GM18505 (cell line): Measurements from ENCODE around the gene BOK.
"Not testable (repeated sequence)": the region's sequence is repeated elsewhere in the genome, so short reads cannot be mapped to it uniquely, and the experiment has no call there.

ENCODE experiments used
- ATAC-seq: cut with Tn5 transposase; IDR thresholded peaks from one replicate; pipeline ENCODE4 v1.9.1; 2021; ENCODE audit not compliant: unreplicated experiment
- POLR2A ChIP-seq: IDR thresholded peaks from 4 replicates; pipeline ENCODE4 v1.6.1; 2011; ENCODE audit warnings: borderline replicate concordance; ENCODE audit not compliant: insufficient read depth, insufficient read length; ENCODE audit errors: extremely low read depth

The BOK gene

GRCh38 chr2:241584436-241584835 lies 25.9 kb downstream of the BOK start:
- no peak for ATAC-seq
- TF ChIP-seq POLR2A = no peak

DNA sequence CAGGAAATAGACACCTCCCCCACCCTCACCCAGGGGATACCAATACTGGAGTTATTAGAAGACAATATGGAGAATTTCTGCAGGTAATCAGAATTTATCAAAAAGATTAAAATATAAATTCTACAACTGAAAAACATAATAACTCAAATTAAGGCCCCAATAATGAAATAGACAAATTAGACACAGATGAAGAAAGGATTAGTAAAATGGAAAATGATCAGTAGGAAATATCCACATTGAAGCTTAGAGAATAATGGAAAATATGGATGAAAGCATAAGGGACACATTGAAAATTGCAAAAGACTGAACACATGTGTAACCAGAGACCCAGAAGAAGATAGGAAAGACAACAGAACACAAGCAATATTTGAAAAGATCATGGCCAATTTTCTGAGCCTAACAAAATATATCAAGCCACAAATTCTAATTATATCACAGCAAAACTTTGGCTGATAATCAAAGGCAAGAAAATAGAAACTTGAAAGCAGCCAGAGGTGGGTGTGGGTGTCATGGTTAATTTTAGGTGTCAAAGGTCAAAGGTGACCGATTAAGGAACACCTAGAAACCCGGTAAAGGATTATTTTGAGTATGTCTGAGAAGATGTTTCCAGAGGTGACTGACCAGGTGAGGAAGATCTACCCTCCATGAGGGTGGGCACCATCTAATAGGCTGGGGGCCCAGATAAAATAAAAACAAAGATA lies 28.2 kb downstream of the BOK start:
- no peak for TF ChIP-seq POLR2A

GRCh38 chr2:241589863-241590262 lies 31.3 kb downstream of the BOK start:
- not testable (repeated sequence) for ATAC-seq

More for the DNA sequence above, 28.2 kb downstream of the BOK start:
- no peak for ATAC-seq

DNA sequence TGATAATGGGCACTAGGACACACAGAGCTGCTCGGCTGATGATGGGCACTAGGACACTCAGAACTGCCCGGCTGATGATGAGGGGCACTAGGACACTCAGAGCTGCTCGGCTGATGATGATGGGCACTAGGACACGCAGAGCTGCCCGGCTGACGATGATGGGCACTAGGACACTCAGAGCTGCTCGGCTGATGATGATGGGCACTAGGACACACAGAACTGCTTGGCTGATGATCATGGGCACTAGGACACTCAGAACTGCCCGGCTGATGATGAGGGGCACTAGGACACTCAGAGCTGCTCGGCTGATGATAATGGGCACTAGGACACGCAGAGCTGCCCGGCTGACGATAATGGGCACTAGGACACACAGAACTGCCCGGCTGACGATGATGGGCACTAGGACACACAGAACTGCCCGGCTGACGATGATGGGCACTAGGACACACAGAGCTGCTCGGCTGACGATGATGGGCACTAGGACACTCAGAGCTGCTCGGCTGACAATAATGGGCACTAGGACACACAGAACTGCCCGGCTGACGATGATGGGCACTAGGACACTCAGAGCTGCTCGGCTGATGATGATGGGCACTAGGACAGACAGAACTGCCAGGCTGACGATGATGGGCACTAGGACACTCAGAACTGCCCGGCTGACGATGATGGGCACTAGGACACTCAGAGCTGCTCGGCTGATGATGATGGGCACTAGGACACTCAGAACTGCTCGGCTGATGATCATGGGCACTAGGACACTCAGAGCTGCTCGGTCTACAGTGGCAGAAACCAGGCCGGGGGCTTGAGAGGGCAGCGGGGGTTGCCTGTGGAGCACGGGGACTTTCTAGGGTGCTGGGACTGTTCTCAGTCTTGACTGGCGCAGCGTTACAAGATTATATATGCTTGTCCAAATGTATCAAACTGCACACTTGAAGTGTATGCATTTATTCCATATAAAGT lies 32.2 kb downstream of the BOK start:
- ATAC-seq = not testable (repeated sequence)

DNA sequence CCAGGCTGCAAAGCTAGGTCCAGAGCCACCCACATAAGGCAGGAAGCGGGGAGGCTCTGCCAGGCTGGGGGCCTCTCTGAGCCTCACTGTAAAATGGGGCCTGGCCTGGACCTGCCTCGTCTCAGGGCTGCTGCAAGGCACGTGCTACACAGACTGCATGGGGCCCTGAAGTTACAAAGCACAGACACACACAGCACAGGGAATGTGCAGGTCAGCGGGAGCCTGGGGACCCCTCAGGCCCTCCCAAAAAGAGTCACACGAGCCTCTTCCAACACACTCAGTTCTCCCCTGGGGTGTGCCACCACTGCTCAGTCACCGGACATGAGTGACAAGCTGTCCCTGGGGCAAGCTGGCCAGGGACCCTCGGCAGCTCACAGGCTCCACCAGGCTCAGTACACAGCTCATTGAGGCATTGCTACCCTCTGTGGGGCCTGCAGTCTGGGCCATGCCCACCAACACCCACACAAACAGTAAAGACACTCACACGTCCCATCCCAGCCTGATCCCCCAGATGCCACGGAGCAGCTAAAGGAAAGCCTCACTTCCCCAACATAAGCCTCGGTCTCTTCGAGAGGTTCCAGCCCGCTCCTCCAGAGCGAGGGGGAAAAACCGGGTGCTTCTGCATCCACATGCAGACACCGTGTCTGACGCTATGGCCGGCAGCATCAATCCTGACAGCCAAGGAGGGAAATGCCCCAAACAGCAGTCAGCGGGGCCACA lies 33.7 kb downstream of the BOK start:
- ATAC-seq = no peak
- no peak for TF ChIP-seq POLR2A

GRCh38 chr2:241593271-241593670 lies 34.7 kb downstream of the BOK start:
- TF ChIP-seq POLR2A = no peak
- no peak for ATAC-seq

DNA sequence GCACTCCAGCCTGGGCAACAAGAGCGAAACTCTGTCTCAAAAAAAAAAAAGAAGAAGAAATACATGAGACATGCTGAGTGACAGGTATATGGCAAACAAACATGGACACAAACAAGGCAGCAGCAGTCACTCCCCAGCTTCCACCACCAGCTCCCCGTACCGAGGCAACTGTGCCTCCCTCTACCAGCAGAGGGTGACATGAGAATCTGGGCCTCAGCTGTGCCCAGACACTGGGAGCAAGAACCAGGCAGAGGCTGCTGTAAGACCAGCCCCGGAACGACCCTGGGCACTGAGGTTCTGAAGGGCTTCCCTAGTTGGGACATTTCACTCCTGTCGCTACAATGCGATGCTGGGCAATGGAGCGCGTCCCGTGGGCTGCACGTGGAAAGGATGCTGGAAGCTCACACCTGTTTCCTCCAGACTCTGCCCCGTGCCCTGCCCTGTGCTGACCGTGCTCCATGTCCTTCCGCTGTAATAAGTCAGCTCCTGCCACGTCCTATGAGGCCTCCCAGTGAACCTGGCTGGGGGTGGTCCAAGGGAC lies 37.1 kb downstream of the BOK start:
- ATAC-seq = no peak
- TF ChIP-seq POLR2A = no peak

DNA sequence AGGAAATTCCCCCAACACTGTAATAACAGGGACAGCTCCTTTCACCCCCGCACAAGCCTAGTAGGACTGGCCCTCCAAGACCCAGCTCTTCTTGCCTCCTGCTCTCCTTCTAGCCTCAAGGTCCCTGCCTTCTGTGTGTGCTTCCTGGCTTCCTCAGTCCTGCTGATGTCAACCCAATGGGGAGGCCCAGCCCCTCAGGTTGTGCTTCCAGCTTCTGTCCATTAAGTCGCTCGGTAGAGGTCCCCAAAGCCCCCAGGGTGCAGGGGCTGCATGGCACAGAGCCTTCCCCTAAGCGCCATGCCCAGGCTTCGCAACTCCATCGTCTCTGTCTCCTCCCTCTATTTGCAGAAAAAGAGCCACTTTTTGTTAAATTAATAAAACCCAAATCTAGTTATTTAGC lies 39.0 kb downstream of the BOK start:
- no peak for TF ChIP-seq POLR2A
- ATAC-seq = no peak

DNA sequence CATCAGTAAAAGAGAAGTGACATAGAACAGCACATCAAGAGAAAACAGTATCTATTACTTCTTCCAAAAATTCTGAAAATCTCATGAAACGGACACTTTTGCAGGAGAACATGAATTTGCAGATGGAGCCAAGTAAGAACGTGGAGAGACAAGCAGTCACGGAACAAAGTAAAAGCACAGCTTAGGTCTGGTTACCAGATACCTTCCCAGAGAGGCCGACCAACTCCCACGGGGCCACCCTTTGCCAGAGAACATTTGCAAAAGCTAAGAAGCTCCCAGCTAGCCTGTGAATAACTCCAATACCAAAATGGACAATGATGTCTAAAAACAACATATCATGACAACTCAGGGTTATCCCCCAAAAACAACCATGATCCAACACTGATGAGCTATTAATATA lies 39.5 kb downstream of the BOK start:
- ATAC-seq = no peak
- TF ChIP-seq POLR2A = no peak

DNA sequence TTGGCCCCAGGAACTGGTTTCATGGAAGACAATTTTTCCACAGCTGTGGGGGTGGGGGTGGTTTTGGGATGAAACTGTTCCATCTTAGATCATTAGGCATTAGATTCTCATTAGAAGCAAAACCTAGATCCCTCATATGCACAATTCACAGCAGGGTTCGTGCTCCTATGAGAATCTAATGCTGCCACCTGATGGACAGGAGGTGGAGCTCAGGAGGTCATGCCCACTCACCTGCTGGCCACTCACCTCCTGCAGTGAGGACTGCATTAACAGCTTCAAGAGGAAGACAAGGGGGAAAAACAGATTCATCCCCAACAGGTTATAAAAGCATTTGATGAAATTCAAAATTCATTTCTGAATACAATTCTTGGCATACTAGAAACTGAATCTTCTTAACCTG lies 39.9 kb downstream of the BOK start:
- ATAC-seq = no peak
- TF ChIP-seq POLR2A = no peak

DNA sequence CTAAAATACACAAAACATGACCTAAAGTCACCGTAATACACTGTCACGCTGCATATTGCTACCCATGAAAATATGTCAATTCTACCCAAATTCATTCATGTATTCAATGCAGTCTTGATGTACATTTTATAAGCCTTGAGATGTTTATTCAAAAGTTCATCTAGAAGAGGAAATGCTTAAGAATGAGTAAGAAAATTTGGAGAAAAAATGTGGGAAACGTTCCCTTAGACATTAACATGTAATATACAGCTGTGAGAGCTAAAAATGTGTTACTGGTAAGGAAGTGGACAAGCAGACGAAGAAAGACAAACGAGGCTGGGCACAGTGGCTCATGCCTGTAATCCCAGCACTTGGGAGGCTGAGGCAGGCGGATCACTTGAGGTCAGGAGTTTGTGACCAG lies 41.1 kb downstream of the BOK start:
- ATAC-seq = no peak
- TF ChIP-seq POLR2A = no peak

GRCh38 chr2:241601841-241602240 lies 43.3 kb downstream of the BOK start:
- no peak for ATAC-seq
- TF ChIP-seq POLR2A = no peak

- no peak for TF ChIP-seq POLR2A
- ATAC-seq = no peak
Measured at GRCh38 chr2:241602720-241603119, 44.2 kb downstream of the BOK start.
